Liver (tissue), 9 donors: ENCODE measurements around the gene MXRA8. TPM values are rescaled to one million over a fixed set of nuclear protein-coding genes. Genes with fewer than 3 reads are reported as not detected.

Experiments used
- DNase-seq: peaks from one replicate; pipeline ENCODE4 v3.0.0-alpha.2; 2017; ENCODE audit warnings: low spot score
- H3K27ac ChIP-seq, 2 donors: one replicate each; pipeline ENCODE4 v1.7.0; 2013; ENCODE audit warnings: inconsistent platforms in 2 of 2, low read length in 2 of 2, control low read depth in 1 of 2, low read depth in 1 of 2, mild to moderate bottlenecking in 1 of 2
- H3K27me3 ChIP-seq, 4 donors: one replicate each; pipeline versions ENCODE4 v1.6.1 to v1.7.0; 2013; ENCODE audit warnings: low read length in 3 of 4, inconsistent platforms in 1 of 4, mild to moderate bottlenecking in 1 of 4, moderate library complexity in 1 of 4; ENCODE audit not compliant: control insufficient read depth in 4 of 4, insufficient read depth in 4 of 4
- H3K36me3 ChIP-seq, 4 donors: one replicate each; pipeline versions ENCODE4 v1.6.1 to v1.7.0; 2013; ENCODE audit warnings: low read length in 3 of 4, mild to moderate bottlenecking in 3 of 4, low read depth in 1 of 4, moderate library complexity in 1 of 4; ENCODE audit not compliant: control insufficient read depth in 4 of 4, insufficient read depth in 3 of 4
- H3K4me1 ChIP-seq, 4 donors: one replicate each; pipeline versions ENCODE4 v1.6.1 to v1.7.0; 2013; ENCODE audit warnings: low read length in 3 of 4, mild to moderate bottlenecking in 3 of 4, moderate library complexity in 1 of 4; ENCODE audit not compliant: control insufficient read depth in 4 of 4, insufficient read depth in 4 of 4
- H3K4me3 ChIP-seq, 3 donors: one replicate each; pipeline versions ENCODE4 v1.6.1 to v1.7.0; 2013; ENCODE audit warnings: low read length in 3 of 3, control low read depth in 1 of 3, low read depth in 1 of 3, mild to moderate bottlenecking in 1 of 3
- H3K9ac ChIP-seq, 2 donors: one replicate each; pipeline ENCODE4 v1.7.0; 2013; ENCODE audit warnings: low read length in 2 of 2, mild to moderate bottlenecking in 2 of 2, moderate library complexity in 2 of 2, control low read depth in 1 of 2, low read depth in 1 of 2
- H3K9me3 ChIP-seq, 4 donors: one replicate each; pipeline versions ENCODE4 v1.6.1 to v1.7.0; 2013; ENCODE audit warnings: low read length in 3 of 4; ENCODE audit not compliant: control insufficient read depth in 4 of 4
- CTCF ChIP-seq: fragments of 150-350 bp; IDR thresholded peaks from 2 replicates; pipeline ENCODE4 v1.5.1; 2017; ENCODE audit warnings: improper control_type of control experiment, low read depth, low read length; ENCODE audit not compliant: missing input control
- EGR1 ChIP-seq, 2 donors: IDR thresholded peaks; 2 replicates each; pipeline ENCODE4 v1.6.1; 2016 to 2018; ENCODE audit warnings: antibody characterized with exemption in 2 of 2, low read depth in 2 of 2
- FOXA1 ChIP-seq: IDR thresholded peaks from 2 replicates; pipeline ENCODE4 v1.6.1; 2016; ENCODE audit warnings: antibody characterized with exemption
- FOXA2 ChIP-seq: IDR thresholded peaks from 2 replicates; pipeline ENCODE4 v1.6.1; 2016; ENCODE audit warnings: antibody characterized with exemption
- GABPA ChIP-seq, 2 donors: IDR thresholded peaks in 1 of 2; conservative IDR thresholded peaks in 1 of 2; 2 replicates each; pipeline ENCODE4 v1.6.1; 2016; ENCODE audit warnings: antibody characterized with exemption in 2 of 2, mild to moderate bottlenecking in 1 of 2, moderate library complexity in 1 of 2
- JUND ChIP-seq, 2 donors: IDR thresholded peaks; 2 replicates each; pipeline ENCODE4 v1.6.1; 2016; ENCODE audit warnings: antibody characterized with exemption in 2 of 2
- NR2F2 ChIP-seq: IDR thresholded peaks from 2 replicates; pipeline ENCODE4 v1.6.1; 2016; ENCODE audit warnings: antibody characterized with exemption
- RAD21 ChIP-seq, 2 donors: IDR thresholded peaks; 2 replicates each; pipeline ENCODE4 v1.6.1; 2016; ENCODE audit warnings: antibody characterized with exemption in 2 of 2, mild to moderate bottlenecking in 2 of 2
- RXRA ChIP-seq, 2 donors: IDR thresholded peaks; 2 replicates each; pipeline ENCODE4 v1.6.1; 2017 to 2018; ENCODE audit warnings: antibody characterized with exemption in 2 of 2, mild to moderate bottlenecking in 1 of 2
- TAF1 ChIP-seq: conservative IDR thresholded peaks from 2 replicates; pipeline ENCODE4 v1.6.1; 2016; ENCODE audit warnings: antibody characterized with exemption, mild to moderate bottlenecking
- YY1 ChIP-seq: IDR thresholded peaks from 2 replicates; pipeline ENCODE4 v1.6.1; 2016; ENCODE audit warnings: antibody characterized with exemption, mild to moderate bottlenecking
- ZBTB33 ChIP-seq: IDR thresholded peaks from 2 replicates; pipeline ENCODE4 v1.6.1; 2016; ENCODE audit warnings: antibody characterized with exemption
- WGBS: extraction: QIAGEN DNeasy Blood & Tissue Kit; methylation state at CpG from one replicate; pipeline ENCODE4 v1.1.7; 2013; 5-methylcytosine and 5-hydroxymethylcytosine counted together
- polyA plus RNA-seq, 2 donors: library from polyadenylated mRNA; stranded (reverse) in 1 of 2; unstranded in 1 of 2; fragments of 200-250 nt in 1 of 2; fragments of >200 nt in 1 of 2; fragmentation: Nextera tagmentation in 1 of 2; extraction: Ambion mirVana in 1 of 2; gene quantifications; one replicate each; pipeline versions ENCODE4 v1.2.1 to v1.2.3, GENCODE V29; 2013 to 2015
- total RNA-seq, 2 donors: library from RNA; depleted of rRNA; stranded (reverse); fragments of >200 nt; gene quantifications; one replicate each; pipeline ENCODE4 v1.2.3, GENCODE V29; 2014
- TF ChIP-seq, protein P1 (sequence below): IDR thresholded peaks from 2 replicates; pipeline ENCODE4 v1.6.1; 2016; ENCODE audit warnings: antibody characterized with exemption
- TF ChIP-seq, protein P2 (sequence below): IDR thresholded peaks from 2 replicates; pipeline ENCODE4 v1.6.1; 2016; ENCODE audit warnings: antibody characterized with exemption, mild to moderate bottlenecking
- TF ChIP-seq, protein P3 (sequence below): IDR thresholded peaks from 2 replicates; pipeline ENCODE4 v1.6.1; 2016; ENCODE audit warnings: antibody characterized with exemption
- donor health status: healthy.
- donor health status: healthy.
- donor health status: healthy.
- donor health status: healthy.
- donor health status: healthy.

The MXRA8 gene
- total and polyA plus RNA-seq, 4 donors = 1.8 to 5.9 (median 4.2) TPM

DNA sequence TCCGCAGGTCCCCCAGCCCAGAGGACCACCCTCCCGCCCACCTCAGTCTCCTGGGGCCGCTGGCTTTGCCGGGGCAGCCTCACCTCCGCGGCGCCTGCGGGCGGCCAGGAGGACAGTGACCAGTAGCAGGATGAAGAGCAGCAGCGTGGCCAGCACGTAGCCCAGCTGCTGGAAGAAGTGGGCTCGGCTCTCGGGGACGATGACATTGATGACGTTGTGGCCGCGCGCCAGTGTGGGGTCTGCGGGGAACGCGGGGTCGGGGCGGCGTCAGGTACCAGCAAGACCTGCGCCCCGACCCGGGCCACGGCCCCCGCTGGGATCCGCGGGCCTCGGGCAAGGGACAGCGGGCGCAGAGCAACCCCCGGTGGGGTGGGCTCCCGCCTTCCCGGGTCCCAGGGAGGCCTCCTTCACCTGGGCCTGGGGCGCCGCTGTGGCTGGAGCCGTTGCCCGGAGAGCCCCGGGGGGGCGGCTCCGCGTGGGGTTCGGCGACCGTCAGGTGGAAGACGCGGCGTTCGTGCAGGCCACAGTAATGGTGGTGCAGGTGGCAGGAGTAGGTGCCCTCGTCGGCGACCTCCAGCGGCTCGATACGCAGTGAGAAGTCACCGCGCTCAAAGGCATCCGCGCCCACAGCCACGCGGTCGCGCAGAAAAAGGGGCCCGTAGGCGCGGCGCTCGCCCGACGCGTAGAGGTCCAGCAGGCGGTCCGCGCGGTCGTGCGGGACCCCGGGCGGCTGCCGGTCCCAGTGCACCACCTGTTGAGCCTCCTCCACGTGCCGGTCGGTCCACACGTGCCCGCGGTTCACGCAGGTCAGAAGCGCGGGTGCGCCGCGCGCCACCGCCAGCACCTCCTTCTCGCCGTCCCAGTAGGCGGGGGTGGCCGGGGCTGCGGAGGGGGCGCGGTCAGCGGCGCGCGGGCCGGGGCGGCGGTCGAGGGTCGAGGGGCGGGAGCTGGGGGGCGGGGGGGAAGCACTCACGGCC is 3.8 kb downstream of the MXRA8 start:
- no peak overlapping the region for H3K27ac ChIP-seq
- peak overlapping the region in 1 of 3 donors; percentile 17 for H3K4me3 ChIP-seq
- peaks cover 0 to 2% (median 0%) of the 10 kb centered on the region in 4 donors for H3K27me3 ChIP-seq
- H3K4me1 ChIP-seq = peaks cover 0 to 25% (median 4%) of the 10 kb centered on the region in 4 donors
- H3K36me3 ChIP-seq = no peaks in the 10 kb centered on the region
- H3K9me3 ChIP-seq = no peaks in the 10 kb centered on the region
- no peak for TF ChIP-seq RXRA (IDR thresholded peaks at IDR 0.05)
- no peak for TF ChIP-seq ZBTB33
- TF ChIP-seq, protein P1, sequence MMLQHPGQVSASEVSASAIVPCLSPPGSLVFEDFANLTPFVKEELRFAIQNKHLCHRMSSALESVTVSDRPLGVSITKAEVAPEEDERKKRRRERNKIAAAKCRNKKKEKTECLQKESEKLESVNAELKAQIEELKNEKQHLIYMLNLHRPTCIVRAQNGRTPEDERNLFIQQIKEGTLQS = no peak
- no peak for TF ChIP-seq RAD21 (IDR thresholded peaks at IDR 0.05)
- TF ChIP-seq EGR1 (IDR thresholded peaks at IDR 0.05; ENCODE audit: low read depth in 2 of 2) = no peak
- DNase-seq = no peak
- 24% methylated on average over 116 of the region's 116 CpGs for WGBS
- H3K9ac ChIP-seq = no peak overlapping the region

DNA sequence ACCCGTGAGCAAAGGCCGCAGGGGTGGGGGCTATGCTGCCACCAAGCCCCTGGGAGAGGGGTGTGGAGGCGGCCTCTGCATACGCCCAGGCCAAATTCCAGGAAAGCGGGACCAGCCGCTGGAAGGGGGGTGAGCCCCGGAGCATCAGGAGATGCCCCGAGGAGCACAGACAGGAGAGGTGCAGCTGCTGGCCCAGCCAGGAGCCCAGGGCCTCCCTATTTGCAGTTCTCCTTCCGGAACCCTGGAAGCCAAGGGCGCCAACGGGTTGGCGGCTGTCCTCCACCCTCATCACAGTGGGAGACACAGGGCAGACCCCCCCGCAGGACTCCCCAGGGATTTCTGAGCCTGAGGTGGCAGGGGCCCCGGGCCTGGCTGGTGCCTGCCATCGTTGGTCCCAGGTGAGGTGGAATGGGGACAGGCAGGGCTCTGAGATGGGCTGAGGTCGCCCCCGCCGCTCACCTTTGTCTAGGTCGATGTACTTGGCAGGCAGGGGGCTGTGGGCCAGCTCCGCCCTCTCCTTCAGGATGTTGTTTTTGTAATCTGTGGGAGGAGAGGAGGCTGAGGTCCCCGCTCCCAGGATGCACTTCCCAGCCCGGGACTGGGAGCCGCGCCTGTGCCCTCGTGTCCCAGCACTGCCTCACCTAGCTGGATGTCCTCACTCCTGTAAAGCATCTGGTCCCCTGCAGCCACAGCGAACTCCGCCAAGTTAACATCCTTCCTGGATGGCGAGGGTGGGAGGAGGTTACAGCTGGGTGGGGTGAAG is 4.8 kb downstream of the MXRA8 start:
- no peak overlapping the region for H3K9ac ChIP-seq

More for the DNA sequence above, 4.8 kb downstream of the MXRA8 start:
- 17% methylated on average over 28 of the region's 28 CpGs for WGBS
- H3K27ac ChIP-seq = no peak overlapping the region
- DNase-seq = no peak
- no peaks in the 10 kb centered on the region for H3K36me3 ChIP-seq
- H3K27me3 ChIP-seq = peaks cover 0 to 2% (median 0%) of the 10 kb centered on the region in 4 donors
- peaks cover 0 to 27% (median 4%) of the 10 kb centered on the region in 4 donors for H3K4me1 ChIP-seq
- H3K4me3 ChIP-seq = no peak overlapping the region
- no peaks in the 10 kb centered on the region for H3K9me3 ChIP-seq
- TF ChIP-seq JUND (IDR thresholded peaks at IDR 0.05) (no peak), FOXA2 (no peak), FOXA1 (no peak), NR2F2 (no peak), TAF1 (no peak), RXRA (IDR thresholded peaks at IDR 0.05) (no peak), YY1 (no peak), CTCF (no peak), GABPA (IDR thresholded peaks at IDR 0.05 in 1 of 2, conservative IDR thresholded peaks at IDR 0.05 in 1 of 2) (no peak)
- TF ChIP-seq, protein P2, sequence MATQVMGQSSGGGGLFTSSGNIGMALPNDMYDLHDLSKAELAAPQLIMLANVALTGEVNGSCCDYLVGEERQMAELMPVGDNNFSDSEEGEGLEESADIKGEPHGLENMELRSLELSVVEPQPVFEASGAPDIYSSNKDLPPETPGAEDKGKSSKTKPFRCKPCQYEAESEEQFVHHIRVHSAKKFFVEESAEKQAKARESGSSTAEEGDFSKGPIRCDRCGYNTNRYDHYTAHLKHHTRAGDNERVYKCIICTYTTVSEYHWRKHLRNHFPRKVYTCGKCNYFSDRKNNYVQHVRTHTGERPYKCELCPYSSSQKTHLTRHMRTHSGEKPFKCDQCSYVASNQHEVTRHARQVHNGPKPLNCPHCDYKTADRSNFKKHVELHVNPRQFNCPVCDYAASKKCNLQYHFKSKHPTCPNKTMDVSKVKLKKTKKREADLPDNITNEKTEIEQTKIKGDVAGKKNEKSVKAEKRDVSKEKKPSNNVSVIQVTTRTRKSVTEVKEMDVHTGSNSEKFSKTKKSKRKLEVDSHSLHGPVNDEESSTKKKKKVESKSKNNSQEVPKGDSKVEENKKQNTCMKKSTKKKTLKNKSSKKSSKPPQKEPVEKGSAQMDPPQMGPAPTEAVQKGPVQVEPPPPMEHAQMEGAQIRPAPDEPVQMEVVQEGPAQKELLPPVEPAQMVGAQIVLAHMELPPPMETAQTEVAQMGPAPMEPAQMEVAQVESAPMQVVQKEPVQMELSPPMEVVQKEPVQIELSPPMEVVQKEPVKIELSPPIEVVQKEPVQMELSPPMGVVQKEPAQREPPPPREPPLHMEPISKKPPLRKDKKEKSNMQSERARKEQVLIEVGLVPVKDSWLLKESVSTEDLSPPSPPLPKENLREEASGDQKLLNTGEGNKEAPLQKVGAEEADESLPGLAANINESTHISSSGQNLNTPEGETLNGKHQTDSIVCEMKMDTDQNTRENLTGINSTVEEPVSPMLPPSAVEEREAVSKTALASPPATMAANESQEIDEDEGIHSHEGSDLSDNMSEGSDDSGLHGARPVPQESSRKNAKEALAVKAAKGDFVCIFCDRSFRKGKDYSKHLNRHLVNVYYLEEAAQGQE = no peak
- TF ChIP-seq, protein P3, sequence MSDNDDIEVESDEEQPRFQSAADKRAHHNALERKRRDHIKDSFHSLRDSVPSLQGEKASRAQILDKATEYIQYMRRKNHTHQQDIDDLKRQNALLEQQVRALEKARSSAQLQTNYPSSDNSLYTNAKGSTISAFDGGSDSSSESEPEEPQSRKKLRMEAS = no peak
